KG1 (cell line): ENCODE results near the gene POLE4.

Experiments used
- DNase-seq: peaks from one replicate; lab custom pipeline; 2025; lab: John Stamatoyannopoulos, UW

The POLE4 gene

GRCh38 chr2:74958274-74959105 is at the start of gene POLE4:
Gene POLE4 (plus strand): TSS chr2:74958643. CDS start chr2:74958680, 37 bp downstream.
- peak; percentile 86 for DNase-seq

DNA sequence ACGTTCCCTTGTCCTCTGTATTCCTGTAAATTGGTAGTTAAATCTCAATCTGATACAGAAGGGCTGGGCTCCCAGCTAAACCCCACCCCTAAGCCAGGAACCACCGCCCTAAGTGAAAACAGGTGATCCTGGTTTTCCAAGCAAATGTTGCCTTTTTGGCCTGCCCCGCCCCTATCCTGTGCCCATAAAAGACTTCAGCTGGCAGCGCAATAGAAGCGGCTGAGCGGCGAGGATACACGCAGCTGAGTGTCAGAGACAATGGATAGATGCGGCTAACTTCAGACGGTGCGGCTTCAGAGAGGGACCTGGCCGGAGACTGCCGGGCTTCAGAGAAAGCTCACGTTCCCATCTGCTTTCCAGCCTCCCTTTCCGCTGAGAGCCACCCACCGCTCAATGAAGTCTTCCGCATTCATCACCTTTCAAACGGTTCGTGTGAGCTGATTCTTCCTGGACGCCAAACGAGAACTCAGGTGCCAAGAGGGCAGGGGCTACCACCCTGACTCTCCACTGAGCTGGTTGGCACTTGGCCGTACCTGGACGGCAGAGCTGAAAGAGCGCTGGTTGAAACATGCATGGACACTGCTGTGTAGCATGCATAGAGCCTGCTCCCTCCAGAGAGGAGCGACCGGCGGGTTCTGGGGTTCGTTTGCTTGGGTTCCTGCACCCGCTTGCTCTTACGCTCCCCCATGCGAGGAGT is 49.5 kb upstream of the POLE4 start:
- DNase-seq: no peak

- DNase-seq: no peak
These were observed 48.2 kb upstream of the POLE4 start for GRCh38 chr2:74910245-74910644.

GRCh38 chr2:74911061-74911460 is 47.4 kb upstream of the POLE4 start:
- no peak for DNase-seq

DNA sequence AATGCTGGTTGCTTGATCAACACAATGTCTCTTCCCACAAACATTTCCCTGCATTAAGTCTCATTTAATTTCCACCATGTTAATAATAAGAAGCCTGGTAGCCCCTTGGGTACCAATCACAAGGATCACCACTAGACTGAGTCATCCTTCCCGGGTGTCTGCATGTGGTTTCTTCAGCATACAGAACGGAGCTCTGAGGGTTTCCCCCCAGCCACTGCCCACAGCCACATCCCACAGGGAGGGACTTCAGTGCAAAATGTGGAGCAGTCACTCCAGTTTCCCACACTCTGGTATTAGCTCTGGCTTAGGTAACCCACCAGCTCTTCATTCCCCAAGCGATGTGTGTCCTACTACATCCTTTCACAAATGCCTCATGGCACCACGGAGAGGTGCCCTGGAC is 42.7 kb upstream of the POLE4 start:
- DNase-seq: no peak

DNA sequence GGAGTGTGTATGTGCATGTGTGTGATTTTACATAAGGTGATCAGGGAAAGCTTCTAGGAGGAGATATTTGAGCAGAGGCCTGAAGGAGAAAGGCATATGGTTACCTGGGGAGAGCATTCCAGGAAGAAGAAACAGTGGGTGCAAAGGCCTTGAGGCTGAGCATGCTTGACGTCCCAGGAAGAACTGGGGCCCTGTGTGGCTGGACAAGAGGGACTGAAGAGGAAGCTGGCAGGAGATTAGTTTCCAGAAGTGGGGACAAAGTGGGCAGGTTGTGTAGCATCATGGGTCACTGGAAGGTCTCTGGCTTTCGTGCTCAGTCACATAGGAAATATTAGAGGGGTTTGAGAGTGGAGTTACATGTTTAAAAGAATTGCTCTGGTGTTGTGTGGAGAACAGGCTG is 42.0 kb upstream of the POLE4 start:
- DNase-seq: no peak

DNA sequence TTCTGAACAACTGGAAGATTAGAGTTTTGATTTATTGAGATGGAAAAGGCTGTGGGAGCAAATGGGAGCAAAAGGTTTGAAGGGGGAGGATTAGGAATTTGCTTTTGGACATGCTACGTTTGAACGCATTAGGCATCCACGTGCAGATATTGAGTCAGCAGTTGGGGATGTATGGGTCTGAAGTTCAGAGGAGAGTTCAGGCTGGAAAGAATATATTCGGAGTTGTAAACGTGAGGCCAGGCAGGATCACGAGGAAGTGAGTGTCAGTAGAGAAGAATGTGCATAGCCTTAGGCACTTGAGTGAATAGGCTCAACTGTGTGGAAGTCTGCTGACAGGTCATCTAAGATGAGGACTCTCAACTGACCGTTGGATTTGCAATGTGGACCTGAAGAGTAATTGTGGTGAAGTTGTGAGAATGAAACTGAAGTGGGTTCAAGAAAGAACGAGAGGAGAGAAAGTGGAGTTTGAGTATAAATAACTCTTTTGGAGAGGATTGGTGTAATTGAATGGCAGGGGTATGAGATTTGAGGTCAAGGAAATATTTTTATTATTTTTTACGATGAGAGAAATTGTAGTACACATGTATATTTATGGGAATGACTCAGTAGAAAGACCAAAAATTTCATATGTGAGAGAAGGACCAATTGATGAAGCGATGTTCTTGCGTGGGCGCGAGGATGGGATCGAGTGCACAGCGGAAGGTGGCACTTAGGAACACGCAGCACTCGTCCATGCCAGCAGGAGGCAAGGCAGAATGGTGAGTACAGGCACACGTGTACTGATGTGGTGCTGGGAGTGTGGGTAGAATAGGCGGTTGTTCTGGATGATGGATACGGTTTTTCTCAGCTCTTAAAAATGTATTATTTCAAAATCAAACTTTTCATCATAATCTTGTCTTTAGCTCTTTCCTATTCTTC is 40.5 kb upstream of the POLE4 start:
- DNase-seq: no peak

- DNase-seq: peak; percentile 19
These were observed 38.6 kb upstream of the POLE4 start for GRCh38 chr2:74919827-74920226.

- DNase-seq: no peak
These were observed 37.2 kb upstream of the POLE4 start for GRCh38 chr2:74921236-74921736.

DNA sequence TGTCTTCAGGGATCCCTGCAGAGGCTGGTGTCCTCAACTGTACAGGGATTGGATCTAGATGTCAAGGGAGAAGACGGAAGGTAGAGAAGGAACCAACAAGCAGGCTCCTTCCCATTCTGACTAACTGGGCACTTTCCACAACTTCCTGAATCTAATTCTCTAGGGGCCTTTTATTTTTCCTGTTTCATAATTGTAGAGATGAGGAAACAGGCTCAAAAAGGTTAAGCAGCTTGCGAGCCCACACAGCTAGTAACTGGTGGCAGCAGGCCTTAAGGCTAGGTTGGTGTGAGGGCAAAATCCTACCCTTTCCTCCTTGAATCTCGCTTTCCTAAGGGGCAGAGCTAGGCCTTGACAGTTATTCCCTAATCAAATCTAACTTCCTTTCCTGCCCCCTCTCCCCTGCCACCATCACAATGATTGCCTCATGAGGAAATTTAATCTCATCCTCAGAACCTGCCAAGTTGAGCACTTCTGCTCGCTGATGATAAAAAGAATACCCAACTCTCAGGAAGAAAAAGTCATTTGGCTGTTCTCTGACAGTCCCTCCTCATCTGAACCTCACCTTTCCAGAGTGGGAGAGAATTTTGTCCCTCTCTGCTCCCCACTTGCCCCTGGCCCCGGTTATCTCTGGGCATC is 35.7 kb upstream of the POLE4 start:
- DNase-seq: no peak

- DNase-seq: no peak
These were observed 33.8 kb upstream of the POLE4 start for GRCh38 chr2:74924463-74925265.

GRCh38 chr2:74925361-74925786 is 33.1 kb upstream of the POLE4 start:
- no peak for DNase-seq

- DNase-seq: no peak
These were observed 30.8 kb upstream of the POLE4 start for GRCh38 chr2:74927621-74928020.

- DNase-seq: no peak
These were observed 27.5 kb upstream of the POLE4 start for GRCh38 chr2:74930811-74931486.

GRCh38 chr2:74931940-74932339 is 26.5 kb upstream of the POLE4 start:
- DNase-seq: no peak

GRCh38 chr2:74935975-74936391 is 22.5 kb upstream of the POLE4 start:
- no peak for DNase-seq

DNA sequence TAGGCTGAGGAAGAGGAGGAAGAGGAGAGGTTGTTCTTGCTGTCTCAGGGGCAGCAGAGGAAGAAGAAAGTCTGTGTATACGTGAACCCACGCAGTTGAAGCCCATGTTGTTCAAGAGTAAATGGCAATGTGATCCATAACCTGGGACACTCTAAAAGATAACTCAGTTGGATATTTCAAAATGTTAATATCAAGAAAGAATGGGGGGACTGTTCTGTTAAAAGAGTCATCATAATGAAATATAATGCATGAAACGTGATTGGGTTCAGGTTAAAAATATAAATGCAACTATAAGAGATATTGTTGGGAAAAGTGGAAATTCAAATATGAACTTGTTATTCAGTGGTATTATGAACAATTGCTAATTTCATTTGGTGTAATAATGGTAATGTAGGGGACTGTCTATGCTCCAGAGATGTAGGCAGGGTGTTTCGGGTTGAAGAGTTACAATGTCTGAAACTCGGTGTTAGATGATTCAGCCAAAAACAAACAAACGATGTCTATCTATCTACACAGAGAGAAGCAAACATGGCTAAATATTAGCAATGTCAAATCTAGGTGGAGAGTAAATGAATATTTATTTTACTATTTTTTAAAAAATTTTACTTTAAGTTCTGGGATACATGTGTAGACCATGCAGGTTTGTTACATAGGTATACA is 21.1 kb upstream of the POLE4 start:
- DNase-seq: no peak

DNA sequence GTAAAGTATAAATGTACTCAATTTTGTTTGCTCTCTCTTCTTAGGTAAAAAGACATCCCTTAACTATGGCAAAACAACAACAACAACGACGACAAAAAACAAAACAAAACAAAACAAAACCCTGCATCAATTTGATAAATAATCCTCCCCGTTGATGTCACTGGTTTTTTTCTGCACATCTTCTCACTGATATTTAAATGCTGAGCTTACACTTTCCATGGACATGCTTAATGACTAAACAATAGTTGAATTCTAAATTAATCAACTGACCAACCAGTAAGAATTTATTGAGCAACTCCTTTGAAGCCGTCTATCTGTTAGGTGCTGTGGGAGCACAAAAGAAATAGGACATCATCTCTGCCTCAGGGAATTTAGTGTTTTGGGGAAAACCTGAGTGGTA is 20.2 kb upstream of the POLE4 start:
- DNase-seq: no peak

GRCh38 chr2:74939919-74940812 is 18.3 kb upstream of the POLE4 start:
- no peak for DNase-seq
